GM10248 (cell line): Measurements from ENCODE around the gene MICAL3.

Source experiments
- CTCF ChIA-PET: fragments of 300-600 bp; sonication (Branson Sonifier 250); formaldehyde crosslinking; extraction: SDS; loops from one replicate; lab custom pipeline; 2021; ENCODE audit warnings: antibody characterized with exemption; lab: Yijun Ruan, JAX
- POLR2A ChIA-PET: fragments of 350-650 bp; sonication (Branson Sonifier 250); formaldehyde crosslinking; extraction: SDS; loops from one replicate; lab custom pipeline; 2020; ENCODE audit warnings: antibody characterized with exemption; lab: Yijun Ruan, JAX
- DNase-seq: peaks from one replicate; pipeline ENCODE4 v3.0.0; 2012; ENCODE audit errors: extremely low spot score
- TF ChIP-seq, protein P1 (sequence below): IDR thresholded peaks from 2 replicates; pipeline ENCODE4 v1.5.1; 2012; ENCODE audit warnings: mild to moderate bottlenecking, low read depth; ENCODE audit errors: extremely low read depth, missing control alignments, control extremely low read depth

MICAL3 gene

GRCh38 chr22:17920145-17920605 is 104.2 kb downstream of the MICAL3 start:
- ChIA-PET POLR2A (no interaction called here), CTCF (interaction anchor here (1.3 to 2.4 kb wide), 2 partner anchors 155 to 156 kb away, joined by 3 to 8 read pairs; no protein-coding TSS in a partner anchor)
- TF ChIP-seq, protein P1, sequence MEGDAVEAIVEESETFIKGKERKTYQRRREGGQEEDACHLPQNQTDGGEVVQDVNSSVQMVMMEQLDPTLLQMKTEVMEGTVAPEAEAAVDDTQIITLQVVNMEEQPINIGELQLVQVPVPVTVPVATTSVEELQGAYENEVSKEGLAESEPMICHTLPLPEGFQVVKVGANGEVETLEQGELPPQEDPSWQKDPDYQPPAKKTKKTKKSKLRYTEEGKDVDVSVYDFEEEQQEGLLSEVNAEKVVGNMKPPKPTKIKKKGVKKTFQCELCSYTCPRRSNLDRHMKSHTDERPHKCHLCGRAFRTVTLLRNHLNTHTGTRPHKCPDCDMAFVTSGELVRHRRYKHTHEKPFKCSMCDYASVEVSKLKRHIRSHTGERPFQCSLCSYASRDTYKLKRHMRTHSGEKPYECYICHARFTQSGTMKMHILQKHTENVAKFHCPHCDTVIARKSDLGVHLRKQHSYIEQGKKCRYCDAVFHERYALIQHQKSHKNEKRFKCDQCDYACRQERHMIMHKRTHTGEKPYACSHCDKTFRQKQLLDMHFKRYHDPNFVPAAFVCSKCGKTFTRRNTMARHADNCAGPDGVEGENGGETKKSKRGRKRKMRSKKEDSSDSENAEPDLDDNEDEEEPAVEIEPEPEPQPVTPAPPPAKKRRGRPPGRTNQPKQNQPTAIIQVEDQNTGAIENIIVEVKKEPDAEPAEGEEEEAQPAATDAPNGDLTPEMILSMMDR: no peak
- no peak for DNase-seq

DNA sequence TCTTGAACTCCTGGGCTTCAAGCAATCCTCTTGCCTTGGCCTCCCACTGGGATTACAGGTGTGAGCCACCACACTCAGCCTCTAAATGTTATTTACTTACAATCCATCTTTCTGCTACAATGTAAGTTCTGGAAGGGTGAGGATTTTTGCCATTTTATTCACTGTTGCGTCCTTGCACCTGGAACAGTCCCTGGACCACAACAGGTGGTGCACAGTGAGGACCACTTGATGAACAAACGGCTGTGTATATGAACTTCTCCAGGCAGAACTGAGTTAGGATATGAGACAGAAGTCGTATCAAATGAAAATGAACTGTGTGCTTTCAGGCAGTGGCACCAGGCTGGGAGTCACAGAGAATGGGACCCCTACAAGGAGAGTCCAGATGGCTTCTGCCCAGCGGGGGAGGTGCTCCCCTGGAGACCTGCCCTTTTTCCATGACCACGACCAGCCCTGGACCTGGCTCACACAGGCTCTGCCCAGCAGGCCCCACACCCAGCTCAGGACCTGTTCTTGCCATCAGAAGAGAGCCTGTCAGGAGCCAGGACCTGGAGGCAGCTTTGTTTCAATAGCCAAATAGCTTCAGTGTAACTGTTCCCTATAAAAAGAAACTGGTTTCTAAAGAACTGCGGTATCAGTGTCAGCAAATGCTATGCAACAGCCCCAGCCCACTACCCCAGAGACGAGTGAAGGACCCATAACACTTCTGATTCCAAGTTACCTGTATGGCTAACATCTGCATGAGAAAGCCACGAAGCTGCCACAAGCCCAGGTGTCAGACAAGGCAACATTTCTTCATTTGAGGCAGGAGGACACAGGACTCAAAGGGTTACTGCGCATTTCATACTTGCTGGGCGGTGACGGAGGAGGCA is 104.9 kb downstream of the MICAL3 start:
- CTCF ChIA-PET: interaction anchor here (1.3 to 2.4 kb wide), 5 partner anchors 12 to 157 kb away, joined by 3 to 8 read pairs (median 4); no protein-coding TSS in a partner anchor
- POLR2A ChIA-PET: no interaction called here
- TF ChIP-seq, protein P1: no peak
- DNase-seq: no peak

DNA sequence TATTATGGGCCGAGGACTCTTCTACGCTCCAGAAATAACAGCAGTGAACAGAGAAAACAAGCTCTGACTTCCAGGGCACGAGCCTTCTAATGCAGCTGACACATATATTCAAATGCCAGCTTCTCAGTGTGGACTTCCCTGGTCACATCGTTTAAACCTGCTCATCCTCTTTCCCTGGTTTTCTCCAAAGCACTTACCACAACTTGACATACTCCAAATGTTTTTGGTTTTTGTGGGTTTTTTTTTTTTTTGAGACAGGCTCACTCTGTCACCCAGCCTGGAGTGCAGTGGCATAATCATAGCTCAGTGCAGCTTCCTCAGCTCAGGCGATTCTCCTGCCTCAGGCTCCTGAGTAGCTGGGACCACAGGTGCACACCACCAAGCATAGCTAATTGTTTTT is 105.5 kb downstream of the MICAL3 start:
- ChIA-PET CTCF (interaction anchor here (1.3 to 2.4 kb wide), 5 partner anchors 12 to 158 kb away, joined by 3 to 8 read pairs (median 4); no protein-coding TSS in a partner anchor), POLR2A (no interaction called here)

DNA sequence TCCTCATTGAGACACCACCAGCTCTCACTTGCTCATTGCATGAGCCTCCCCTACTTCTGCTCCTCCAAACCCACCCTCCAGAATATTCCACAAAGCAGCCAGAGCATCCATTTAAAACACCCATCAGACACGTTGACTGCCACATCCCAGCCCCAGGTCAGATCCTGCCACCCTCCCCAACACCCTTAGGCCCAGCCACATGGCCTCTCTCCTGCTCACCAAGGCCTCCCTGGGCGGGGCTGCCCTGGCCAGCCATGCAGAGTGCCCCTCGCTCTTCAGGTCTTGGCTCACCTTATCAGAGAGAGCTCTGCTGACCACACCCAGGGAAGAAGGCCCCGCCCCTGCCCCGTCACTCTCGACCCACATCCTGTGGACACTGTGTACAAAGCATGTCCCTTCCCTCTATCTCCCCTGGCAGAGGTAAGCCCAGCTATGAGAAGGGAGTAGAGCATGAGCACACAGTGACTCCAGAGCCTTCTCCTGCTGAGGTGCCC is 106.8 kb downstream of the MICAL3 start:
- ChIA-PET POLR2A (no interaction called here), CTCF (interaction anchor here (1.4 to 2.3 kb wide), 4 partner anchors 14 to 28 kb away, joined by 3 to 8 read pairs (median 4); no protein-coding TSS in a partner anchor)
- TF ChIP-seq, protein P1: no peak
- DNase-seq: peak; percentile 32

More for the DNA sequence above, 105.5 kb downstream of the MICAL3 start:
- TF ChIP-seq, protein P1: no peak
- no peak for DNase-seq

DNA sequence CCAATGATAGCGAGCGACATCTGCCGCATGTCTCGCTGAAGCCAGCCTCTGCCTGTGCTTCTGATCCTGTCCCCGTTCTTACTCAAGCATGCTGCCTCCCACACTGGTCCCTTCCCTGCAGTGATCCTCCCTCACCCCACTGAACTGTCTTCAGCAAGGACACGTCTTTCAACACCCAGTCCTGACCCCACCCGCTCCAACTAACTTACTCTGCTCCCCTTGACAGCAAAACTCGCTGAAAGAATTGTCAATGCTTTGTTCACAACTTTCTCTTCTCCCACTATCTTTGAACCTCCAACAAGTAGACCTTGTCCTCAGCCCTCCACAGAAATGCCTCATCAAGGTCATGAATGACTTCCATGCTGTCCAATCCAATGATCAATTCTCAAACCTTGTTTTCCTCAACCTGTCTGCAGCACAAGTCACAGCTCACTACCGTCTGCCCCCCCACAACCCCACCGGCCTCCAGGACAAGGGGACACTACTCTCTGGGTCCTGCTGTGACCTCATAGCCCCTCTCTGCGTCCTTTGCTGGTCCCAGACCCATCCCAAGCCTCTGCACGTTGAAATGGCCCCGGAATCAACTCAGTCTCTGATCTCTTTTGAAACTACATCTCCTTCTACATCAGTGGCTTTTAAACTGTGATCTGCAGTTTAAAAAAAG is 108.0 kb downstream of the MICAL3 start:
- TF ChIP-seq, protein P1: no peak
- no peak for DNase-seq
- POLR2A ChIA-PET: no interaction called here
- CTCF ChIA-PET: interaction anchor here (0.9 to 1.5 kb wide), 2 partner anchors 27 to 160 kb away, joined by 4 read pairs; no protein-coding TSS in a partner anchor

DNA sequence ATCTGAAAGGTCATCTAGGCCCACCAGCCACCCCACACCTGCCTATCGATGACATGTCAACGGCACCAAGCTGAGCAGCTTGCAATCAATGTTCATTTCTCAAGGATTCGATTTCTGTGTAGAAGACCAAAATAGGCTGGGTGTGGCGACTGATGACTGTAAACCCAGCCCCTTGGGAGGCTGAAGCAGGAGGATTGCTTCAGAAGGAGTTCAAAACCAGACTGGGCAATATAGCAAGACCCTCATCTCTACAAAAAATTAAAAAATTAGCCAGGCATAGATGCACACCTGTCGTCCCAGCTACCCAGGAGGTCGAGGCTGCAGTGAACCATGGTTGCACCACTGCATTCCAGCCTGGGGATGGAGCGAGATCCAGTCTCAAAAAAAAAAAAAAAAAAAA is 108.7 kb downstream of the MICAL3 start:
- ChIA-PET POLR2A (no interaction called here), CTCF (interaction anchor here (0.8 to 1.7 kb wide), 2 partner anchors 16 to 160 kb away, joined by 3 to 6 read pairs; no protein-coding TSS in a partner anchor)
- DNase-seq: no peak
- TF ChIP-seq, protein P1: no peak
